LNCAP (cell line): ENCODE measurements around the gene COASY.

Experiments used
- TF ChIP-seq, protein P1 (sequence below): fragments of 450-650 bp; IDR thresholded peaks from 2 replicates; pipeline ENCODE4 v1.5.1; 2017; ENCODE audit warnings: mild to moderate bottlenecking

Gene COASY

DNA sequence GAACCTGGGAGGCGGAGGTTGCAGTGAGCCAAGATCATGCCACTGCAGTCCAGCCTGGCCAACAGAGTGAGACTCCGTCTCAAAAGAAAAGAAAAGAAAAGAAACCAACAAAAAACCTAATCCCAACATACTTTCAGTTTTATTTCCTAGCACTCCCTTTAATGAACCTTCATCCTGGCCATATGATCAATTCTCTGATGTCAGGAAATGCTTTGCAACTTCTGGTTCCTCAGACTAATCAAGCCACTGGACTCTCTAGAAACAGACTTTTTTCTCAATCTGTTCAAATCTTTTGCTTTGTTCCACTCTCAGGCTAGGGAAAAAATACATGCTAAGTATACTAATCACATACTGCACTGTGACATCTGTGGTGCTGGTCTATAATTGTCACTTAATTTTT is 28.9 kb downstream of the COASY start:
- TF ChIP-seq, protein P1, sequence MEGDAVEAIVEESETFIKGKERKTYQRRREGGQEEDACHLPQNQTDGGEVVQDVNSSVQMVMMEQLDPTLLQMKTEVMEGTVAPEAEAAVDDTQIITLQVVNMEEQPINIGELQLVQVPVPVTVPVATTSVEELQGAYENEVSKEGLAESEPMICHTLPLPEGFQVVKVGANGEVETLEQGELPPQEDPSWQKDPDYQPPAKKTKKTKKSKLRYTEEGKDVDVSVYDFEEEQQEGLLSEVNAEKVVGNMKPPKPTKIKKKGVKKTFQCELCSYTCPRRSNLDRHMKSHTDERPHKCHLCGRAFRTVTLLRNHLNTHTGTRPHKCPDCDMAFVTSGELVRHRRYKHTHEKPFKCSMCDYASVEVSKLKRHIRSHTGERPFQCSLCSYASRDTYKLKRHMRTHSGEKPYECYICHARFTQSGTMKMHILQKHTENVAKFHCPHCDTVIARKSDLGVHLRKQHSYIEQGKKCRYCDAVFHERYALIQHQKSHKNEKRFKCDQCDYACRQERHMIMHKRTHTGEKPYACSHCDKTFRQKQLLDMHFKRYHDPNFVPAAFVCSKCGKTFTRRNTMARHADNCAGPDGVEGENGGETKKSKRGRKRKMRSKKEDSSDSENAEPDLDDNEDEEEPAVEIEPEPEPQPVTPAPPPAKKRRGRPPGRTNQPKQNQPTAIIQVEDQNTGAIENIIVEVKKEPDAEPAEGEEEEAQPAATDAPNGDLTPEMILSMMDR = no peak

DNA sequence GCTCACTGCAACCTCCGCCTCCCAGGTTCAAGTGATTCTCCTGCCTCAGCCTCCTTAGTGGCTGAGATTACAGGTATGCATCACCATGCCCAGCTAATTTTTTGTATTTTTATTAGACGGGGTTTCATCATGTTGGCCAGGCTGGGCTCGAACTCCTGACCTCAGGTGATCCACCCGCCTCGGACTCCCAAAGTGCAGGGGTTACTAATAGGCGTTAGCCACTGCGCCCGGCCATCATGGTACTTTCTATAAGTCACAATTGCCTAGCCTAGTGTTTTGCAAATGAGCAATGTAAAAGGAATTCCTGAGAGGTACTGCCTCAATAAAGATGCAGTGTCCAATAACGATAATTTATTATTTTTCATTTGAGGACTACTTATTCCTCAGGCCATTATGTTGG is 29.5 kb downstream of the COASY start:
- TF ChIP-seq, protein P1 = no peak

DNA sequence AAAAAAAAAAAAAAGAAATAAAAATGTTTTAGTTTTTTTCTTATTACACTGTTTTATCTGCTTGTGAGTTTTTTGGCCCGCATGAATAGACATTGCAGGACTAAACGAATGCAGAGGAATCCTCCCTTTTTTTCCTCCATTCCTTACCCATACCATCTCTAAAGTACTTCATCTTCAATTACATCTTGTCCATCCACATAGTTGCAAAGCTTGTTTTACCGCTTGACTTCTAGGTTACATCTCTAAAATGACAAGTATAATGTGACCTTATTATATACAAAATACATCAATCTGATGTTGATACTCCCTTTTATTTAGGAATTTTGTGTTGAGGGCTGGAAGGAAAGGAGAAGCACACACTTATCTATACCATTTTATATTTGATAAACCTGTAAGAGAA is 34.4 kb downstream of the COASY start:
- TF ChIP-seq, protein P1 = no peak

DNA sequence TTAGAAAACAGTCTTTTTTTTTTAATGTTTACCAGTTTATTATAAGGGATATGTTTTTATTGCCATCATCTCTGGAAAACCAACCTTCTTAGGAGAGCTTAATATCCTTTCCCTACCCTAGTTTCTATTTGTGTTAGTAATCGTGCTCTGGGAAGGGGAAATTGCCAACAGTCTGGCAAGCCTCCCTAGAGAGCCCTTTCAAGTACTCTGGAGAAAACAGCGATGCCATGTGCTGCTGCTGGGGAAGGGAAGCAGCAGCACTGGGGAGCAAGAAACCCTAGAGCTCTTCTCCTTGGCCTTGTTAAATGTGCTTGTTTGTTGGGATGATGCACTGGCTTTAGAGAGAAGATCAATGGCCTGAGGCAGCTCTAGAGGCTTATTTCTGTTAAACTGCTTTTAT is 37.0 kb downstream of the COASY start:
- TF ChIP-seq, protein P1 = no peak

DNA sequence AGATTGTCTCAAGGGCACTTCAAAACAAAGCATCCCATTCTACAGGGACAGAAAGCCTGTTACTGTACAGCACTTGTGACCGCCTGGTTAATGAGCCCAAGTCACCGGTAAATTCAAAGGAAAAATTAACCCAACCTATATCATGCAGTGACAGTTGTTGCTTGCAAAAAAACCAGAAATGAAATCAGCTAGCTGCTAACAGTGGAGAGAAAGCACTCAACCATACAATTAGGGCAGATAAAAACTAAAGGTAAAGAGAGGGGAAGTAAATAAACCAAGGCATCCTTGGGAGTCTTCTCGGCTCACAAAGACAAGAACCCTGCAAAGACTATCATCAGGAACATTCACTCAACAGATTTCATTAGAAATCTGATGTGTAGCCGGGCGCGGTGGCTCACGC is 41.4 kb downstream of the COASY start:
- TF ChIP-seq, protein P1 = no peak

DNA sequence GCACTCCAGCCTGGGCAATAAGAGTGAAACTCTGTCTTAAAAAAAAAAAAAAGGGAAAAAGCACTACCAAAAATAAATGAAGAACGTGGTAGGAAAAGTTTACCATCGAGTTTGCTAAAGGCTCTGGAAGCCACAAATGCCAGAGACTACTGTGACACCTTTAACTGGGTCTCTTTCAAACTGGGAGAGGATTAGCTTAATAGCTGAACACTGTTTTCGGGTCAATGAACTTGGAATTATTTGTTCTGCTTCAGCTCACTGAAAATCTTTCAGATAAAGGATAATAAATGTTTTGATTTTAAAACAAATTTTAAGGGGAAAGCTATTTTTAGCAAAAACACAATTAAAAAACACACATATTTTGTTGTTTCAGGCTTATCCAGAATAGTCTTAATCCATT is 45.8 kb downstream of the COASY start:
- TF ChIP-seq, protein P1 = no peak

DNA sequence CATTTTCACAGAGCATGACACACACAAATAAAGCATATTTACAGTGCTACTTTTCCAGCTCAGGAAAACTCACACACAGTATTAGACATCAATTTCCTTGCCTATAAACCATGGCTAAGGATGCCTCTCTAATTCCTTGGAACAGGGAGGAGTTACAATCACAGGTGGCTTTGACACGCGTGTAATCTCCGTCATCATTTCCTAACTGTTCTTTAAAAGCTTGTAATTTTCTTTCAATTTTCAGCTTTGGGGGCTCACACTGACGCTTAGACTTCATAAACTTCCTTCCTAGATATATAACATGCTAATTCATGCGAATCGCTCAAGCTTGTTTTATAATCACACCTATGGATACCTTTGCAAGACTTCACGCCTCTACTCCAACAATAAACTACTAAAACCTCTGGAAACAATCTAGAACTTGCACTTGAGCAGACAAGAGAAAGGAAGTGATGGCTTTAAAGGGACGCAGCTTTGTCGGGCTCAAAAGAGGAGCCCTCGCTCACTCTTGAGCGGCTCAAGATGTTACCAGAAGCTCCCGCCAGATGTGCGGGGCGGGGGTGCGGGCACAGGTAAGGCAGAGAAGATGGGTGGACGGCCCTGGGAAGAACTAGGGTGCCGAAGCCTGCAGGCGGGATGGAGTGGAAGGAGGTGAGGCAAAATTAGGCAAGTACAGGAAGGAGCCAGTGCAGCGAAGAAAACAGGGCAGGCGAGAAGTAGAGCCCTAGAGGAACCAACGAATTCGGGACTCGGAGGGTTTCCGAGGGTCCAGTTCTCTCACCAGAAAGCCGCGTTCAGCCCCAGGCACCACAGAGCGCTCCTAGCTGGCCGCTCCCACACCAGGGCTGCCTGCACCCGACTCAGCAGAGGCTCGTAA is 46.6 kb downstream of the COASY start:
- TF ChIP-seq, protein P1 = no peak
